Hematopoietic multipotent progenitor cell treated with erythropoietin and hydrocortisone succinate and interleukin-3 and kit ligand, for 15 days (in vitro differentiated cells): Measurements from ENCODE around the gene LARP4B.

Source experiments
- DNase-seq: peaks from one replicate; pipeline ENCODE4 v3.0.0-alpha.2; 2015; ENCODE audit warnings: low spot score

Gene LARP4B

GRCh38 chr10:931326-932318 lies at the start of gene LARP4B:
Gene LARP4B (minus strand): TSS chr10:931705. CDS start chr10:885721, 45,984 bp downstream.
- DNase-seq = peak; percentile 97

DNA sequence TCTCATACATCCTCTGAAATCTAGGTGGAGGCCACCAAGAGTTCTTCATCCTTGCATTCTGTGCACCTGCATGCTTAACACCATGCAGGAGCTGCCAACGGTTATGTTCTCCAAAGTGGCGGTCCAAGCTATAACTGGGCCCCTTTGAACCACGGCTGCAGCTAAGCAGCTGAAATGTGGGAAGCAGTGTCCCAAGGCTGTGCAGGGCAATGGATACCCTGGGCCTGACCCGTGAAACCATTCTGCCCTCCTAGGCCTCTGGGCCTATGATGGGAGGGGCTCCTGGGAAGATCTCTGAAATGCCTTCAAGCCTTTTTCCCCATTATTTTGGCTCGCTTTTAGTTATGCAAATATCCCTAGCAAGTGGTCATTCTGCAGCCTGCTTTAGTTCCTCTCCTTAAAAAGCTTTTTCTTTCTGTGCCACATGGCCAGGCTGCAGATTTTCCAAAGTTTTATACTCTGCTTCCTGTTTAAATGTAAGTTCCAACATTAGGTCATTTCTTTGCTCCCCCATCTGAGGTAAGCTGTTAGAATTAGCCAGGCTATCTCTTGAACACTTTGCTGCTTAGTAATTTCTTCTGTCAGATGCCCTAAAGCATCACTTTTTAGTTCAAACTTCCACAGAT lies 49.1 kb upstream of the LARP4B start:
- no peak for DNase-seq

- DNase-seq = no peak
Measured at GRCh38 chr10:978826-979421, 47.4 kb upstream of the LARP4B start.

DNA sequence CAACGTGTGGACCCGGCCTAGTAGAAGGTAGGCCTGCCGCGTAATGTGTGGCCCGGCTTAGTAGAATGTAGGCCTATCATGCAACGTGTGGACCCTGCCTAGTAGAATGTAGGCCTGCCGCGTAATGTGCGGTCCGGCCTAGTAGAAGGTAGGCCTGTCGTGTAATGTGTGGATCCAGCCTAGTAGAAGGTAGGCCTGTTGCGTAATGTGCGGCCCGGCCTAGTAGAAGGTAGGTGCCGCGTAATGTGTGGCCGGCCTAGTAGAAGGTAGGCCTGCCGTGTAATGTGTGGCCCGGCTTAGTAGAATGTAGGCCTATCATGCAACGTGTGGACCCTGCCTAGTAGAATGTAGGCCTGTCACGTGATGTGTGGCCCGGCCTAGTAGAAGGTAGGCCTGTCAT lies 44.8 kb upstream of the LARP4B start:
- no peak for DNase-seq

DNA sequence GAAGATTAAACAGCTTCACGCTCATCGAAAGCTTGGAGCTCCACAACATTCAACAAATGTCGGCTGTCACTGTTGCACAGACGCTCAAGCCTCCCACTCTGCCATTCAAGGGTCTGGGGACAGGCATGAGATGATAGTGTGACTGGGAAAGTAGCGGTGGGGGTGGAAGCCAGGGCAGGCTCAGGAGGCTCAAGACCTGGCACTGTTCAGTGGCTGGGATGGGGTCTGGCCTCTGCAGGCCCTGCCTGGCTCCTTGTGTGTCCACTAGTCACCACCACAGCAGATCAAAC lies 43.2 kb upstream of the LARP4B start:
- no peak for DNase-seq

DNA sequence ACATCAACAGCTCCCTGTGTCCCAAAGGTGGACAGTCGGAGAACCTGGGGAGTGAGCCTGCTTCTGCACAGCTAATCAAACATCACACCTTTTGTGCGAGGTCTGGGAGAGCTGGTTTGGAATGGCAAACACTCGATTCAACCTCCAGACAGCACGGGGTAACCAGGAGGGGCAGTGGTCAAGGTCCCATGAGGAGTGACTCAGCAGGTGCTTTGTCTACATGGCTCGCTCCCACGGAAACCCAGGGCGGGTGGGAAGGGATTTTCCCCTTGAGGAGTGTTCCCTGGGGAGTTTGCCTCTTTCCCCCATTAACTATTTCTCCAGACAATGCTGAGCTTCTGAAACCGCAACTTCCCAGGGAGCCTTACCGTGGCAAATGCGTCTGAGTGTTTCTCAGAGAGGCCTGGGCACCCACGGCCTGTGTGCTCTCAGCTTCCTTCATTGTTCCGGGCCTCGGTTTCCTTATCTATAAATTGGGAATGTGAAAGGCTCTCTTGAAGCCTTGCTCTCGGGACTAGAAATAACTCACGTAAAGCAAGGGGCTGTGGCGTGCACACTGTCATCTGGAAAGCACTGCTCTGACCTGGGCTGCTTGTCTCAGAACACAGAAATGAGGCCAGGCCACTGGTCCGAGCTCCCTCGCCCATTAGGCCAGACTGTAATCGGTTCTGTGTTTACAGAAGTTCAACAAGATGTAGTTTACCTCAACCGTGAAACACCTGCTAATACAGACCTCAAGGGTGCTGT lies 42.7 kb upstream of the LARP4B start:
- DNase-seq = no peak

GRCh38 chr10:972763-973162 lies 41.3 kb upstream of the LARP4B start:
- DNase-seq = no peak

DNA sequence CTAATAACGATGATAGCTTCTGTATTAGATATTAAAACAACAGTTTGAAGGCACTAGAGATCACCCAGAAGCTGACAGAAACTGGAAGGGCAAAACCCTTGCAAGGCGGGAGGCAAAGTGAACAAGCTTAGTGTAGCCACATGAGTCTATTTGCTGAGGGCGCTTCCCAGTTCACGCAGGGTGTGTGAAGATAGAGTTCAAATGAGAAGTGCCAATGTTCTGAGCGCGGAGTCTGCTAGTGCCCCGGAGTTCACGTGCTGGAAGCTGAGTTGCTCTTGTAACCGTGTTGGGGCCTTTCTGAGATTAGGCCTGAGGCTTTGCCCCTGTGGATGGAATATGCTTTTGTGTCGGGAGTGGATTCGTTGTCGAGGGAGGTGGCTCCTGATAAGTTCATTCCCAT lies 40.1 kb upstream of the LARP4B start:
- no peak for DNase-seq

- no peak for DNase-seq
Measured at GRCh38 chr10:971150-971542, 39.6 kb upstream of the LARP4B start.

DNA sequence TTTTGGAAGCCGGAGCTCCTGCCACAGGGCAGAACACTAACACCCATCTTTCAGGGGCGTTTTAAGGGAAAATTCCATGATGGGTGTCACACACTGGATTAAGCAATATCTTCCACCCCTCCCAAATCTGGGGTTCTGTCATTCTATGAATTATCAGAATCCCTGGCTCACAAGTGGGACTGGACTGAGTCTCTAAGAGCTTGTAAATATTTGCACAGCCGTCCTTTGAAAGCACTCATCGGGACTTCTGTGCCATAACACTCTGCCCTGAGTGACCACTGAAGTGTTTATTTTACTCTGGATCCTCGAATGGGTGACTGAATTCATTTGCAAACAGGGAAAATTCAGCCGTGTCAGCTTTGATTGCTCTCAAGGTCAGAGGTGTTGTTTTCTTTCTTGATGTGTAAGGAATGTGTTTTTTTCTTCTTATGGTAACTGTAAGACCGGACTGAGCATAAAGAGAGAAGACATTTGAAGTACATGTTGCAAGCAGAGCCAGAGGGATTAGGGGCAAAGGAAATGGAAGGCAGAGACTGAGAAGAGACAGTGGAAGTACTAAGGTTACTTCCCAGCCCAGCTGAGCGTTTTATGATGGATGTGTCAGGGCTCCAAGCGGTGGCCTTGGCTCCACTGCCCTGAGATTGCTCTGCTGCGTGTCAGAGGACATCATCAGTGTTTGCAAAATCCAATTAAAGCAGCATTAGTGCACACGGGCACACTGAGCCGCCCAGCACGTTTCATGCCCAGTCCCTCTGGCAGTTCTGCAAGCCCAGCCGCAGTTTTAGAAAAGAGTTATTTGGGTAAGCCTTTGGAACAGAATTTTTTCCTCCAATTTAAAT lies 39.0 kb upstream of the LARP4B start:
- DNase-seq = no peak

GRCh38 chr10:969473-970150 lies 38.1 kb upstream of the LARP4B start:
- no peak for DNase-seq

- DNase-seq = no peak
Measured at GRCh38 chr10:968546-969199, 37.2 kb upstream of the LARP4B start.

- DNase-seq = no peak
Measured at GRCh38 chr10:966466-967235, 35.1 kb upstream of the LARP4B start.

DNA sequence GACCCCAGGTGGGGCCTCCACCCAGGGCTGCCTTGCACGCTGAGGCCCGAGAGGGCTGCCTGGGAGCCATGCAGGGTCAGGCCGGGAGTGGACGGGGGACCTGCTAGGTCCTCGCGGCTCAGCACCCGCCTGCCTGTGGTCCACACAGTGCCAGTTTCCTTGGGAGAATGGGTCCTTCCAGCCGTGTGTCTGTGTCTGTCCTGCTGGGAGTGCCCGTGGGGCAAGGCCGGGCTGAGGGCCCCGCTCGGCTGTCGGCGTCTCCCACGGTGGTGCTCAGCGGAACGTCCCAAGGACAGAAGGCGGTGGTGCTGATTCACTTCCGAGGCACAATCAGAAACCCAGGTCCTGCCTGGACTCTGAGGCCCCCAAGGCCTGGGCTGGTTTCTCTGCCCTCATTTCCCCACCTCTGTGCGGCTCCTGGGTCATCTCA lies 33.5 kb upstream of the LARP4B start:
- no peak for DNase-seq

GRCh38 chr10:964321-964987 lies 32.9 kb upstream of the LARP4B start:
- DNase-seq = no peak

DNA sequence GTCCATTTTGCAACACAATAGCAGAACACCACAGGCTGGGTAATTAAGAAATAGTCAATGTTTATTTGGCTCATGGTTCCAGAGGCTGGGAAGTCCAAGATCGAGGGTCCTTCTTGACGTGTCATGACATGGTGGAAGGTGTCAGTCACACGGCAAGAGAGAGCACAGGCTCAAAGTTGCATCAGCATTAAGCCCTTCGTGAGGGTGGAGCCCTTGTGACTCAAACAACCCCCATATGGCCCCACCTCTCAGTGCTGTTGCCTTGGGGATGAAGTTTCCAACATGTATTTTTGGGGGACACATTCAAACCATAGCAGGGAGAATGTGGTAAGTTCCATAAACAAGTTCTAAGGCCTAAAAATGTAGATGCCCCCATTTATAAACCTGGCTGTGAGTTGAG lies 32.1 kb upstream of the LARP4B start:
- no peak for DNase-seq

- no peak for DNase-seq
Measured at GRCh38 chr10:963186-963585, 31.7 kb upstream of the LARP4B start.

GRCh38 chr10:962342-962741 lies 30.8 kb upstream of the LARP4B start:
- DNase-seq = no peak

DNA sequence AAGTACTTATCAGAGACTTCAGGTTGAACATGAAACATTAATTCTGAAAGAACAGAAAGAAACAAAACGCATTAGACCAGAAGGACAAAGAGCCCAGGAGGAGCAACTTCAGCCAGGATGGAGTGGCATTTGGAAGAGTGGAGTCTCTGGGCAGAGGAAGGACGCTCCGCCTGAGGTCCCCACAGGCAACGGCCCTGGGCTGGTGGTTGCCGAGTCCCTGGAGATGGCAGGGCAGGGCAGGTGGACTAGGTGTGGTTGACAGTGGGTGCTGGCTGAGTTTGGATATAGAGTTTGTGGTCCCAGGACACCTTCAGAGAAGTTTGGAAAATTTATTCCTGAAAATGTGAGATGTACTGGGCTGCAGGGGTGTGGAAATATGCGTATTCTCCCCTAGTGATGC lies 27.4 kb upstream of the LARP4B start:
- no peak for DNase-seq
